Colonic mucosa (tissue), 4 donors: ENCODE results near the gene ONECUT1. TPM values are rescaled to one million over a fixed set of nuclear protein-coding genes. Genes with fewer than 3 reads are reported as not detected.

Experiments
- DNase-seq: peaks from one replicate; pipeline ENCODE4 v3.0.0-alpha.2; 2020
- H3K27ac ChIP-seq: fragments of 200-600 bp; one replicate; pipeline ENCODE4 v1.8.0; 2021
- H3K27me3 ChIP-seq: fragments of 200-600 bp; one replicate; pipeline ENCODE4 v1.8.0; 2021
- H3K36me3 ChIP-seq: fragments of 200-600 bp; one replicate; pipeline ENCODE4 v1.8.0; 2021
- H3K4me1 ChIP-seq: fragments of 200-600 bp; one replicate; pipeline ENCODE4 v1.8.0; 2021; ENCODE audit warnings: mild to moderate bottlenecking
- H3K4me3 ChIP-seq: fragments of 200-600 bp; one replicate; pipeline ENCODE4 v1.8.0; 2021
- H3K9ac ChIP-seq, 2 donors: one replicate each; pipeline ENCODE4 v1.7.0; 2013; ENCODE audit warnings: control low read depth in 2 of 2, low read depth in 2 of 2, low read length in 2 of 2
- H3K9me3 ChIP-seq: fragments of 200-600 bp; one replicate; pipeline ENCODE4 v1.8.0; 2021
- CTCF ChIP-seq: fragments of 200-600 bp; IDR thresholded peaks from one replicate; pipeline ENCODE4 v1.8.0; 2022; ENCODE audit warnings: antibody characterized with exemption, mild to moderate bottlenecking
- intact Hi-C: fragments of 100-400 bp; cut with DNase I; formaldehyde crosslinking; loops from one replicate; pipeline ENCODE4 v1.14.1; 2022
- total RNA-seq, 2 donors: library from RNA; stranded (reverse); fragmentation: NEBNext Ultra II Directional in 1 of 2; extraction: Animal tissue kit (Norgen Biotek cat#: 25700) in 1 of 2; gene quantifications; one replicate each; pipeline ENCODE4 v1.2.1, GENCODE V29; 2021
- donor health status: healthy.
- donor health status: DM: no; HTN: no; CAD: no.
- donor health status: DM: no; HTN: no; CAD: no.

ONECUT1 gene
- total RNA-seq, 2 donors from 2014 or later, result 0.64 TPM; not detected in 1

- DNase-seq, result no peak
Observed at GRCh38 chr15:52789008-52789600, 1.0 kb downstream of the ONECUT1 start.

GRCh38 chr15:52788099-52788986 is 1.8 kb downstream of the ONECUT1 start:
- Histone ChIP-seq H3K4me3 (no peak overlapping the region), H3K27me3 (peaks cover 69% of the 10 kb centered on the region), H3K9me3 (no peaks in the 10 kb centered on the region), H3K27ac (no peak overlapping the region), H3K4me1 (no peaks in the 10 kb centered on the region), H3K9ac (no peak overlapping the region), H3K36me3 (no peaks in the 10 kb centered on the region)
- DNase-seq, result no peak
- no peak for TF ChIP-seq CTCF
- intact Hi-C loops, result no loop called here

More at GRCh38 chr15:52789008-52789600, 1.0 kb downstream of the ONECUT1 start:
- no peak for TF ChIP-seq CTCF
- intact Hi-C loops, result no loop called here
- H3K36me3 ChIP-seq, result no peaks in the 10 kb centered on the region
- H3K4me1 ChIP-seq, result no peaks in the 10 kb centered on the region
- no peak overlapping the region for H3K27ac ChIP-seq
- peak overlapping the region; percentile 51 for H3K4me3 ChIP-seq
- peaks cover 61% of the 10 kb centered on the region for H3K27me3 ChIP-seq
- H3K9me3 ChIP-seq, result no peaks in the 10 kb centered on the region
- H3K9ac ChIP-seq, result no peak overlapping the region

GRCh38 chr15:52787549-52788098 is 2.5 kb downstream of the ONECUT1 start:
- H3K27me3 ChIP-seq, result peaks cover 70% of the 10 kb centered on the region
- intact Hi-C loops, result no loop called here
- no peak overlapping the region for H3K4me3 ChIP-seq

GRCh38 chr15:52787123-52787503 is 3.0 kb downstream of the ONECUT1 start:
- TF ChIP-seq CTCF, result no peak
- H3K4me1 ChIP-seq, result no peaks in the 10 kb centered on the region

More at GRCh38 chr15:52787549-52788098, 2.5 kb downstream of the ONECUT1 start:
- Histone ChIP-seq H3K36me3 (no peaks in the 10 kb centered on the region), H3K27ac (no peak overlapping the region), H3K9me3 (no peaks in the 10 kb centered on the region), H3K4me1 (no peaks in the 10 kb centered on the region), H3K9ac (no peak overlapping the region)
- TF ChIP-seq CTCF, result no peak
- no peak for DNase-seq

GRCh38 chr15:52786436-52787122 is 3.6 kb downstream of the ONECUT1 start:
- Histone ChIP-seq H3K27ac (no peak overlapping the region), H3K9ac (no peak overlapping the region), H3K36me3 (no peaks in the 10 kb centered on the region), H3K27me3 (peaks cover 71% of the 10 kb centered on the region), H3K4me1 (no peaks in the 10 kb centered on the region), H3K4me3 (no peak overlapping the region), H3K9me3 (no peaks in the 10 kb centered on the region)
- no peak for TF ChIP-seq CTCF
- DNase-seq, result no peak
- intact Hi-C loops, result no loop called here

More at GRCh38 chr15:52787123-52787503, 3.0 kb downstream of the ONECUT1 start:
- H3K27me3 ChIP-seq, result peaks cover 70% of the 10 kb centered on the region
- no peak overlapping the region for H3K9ac ChIP-seq
- intact Hi-C loops, result no loop called here
- no peaks in the 10 kb centered on the region for H3K9me3 ChIP-seq
- DNase-seq, result no peak
- H3K36me3 ChIP-seq, result no peaks in the 10 kb centered on the region
- H3K27ac ChIP-seq, result no peak overlapping the region
- no peak overlapping the region for H3K4me3 ChIP-seq
